NCI-H1048 (cell line): ENCODE results near the gene DIRAS1.
"Not testable (repeated sequence)": the region's sequence is repeated elsewhere in the genome, so short reads cannot be mapped to it uniquely, and the experiment has no call there.

Source experiments
- DNase-seq: peaks from one replicate; lab custom pipeline; 2025; lab: John Stamatoyannopoulos, UW

Gene DIRAS1

GRCh38 chr19:2726904-2727639 is 5.9 kb upstream of the DIRAS1 start:
- no peak for DNase-seq

DNA sequence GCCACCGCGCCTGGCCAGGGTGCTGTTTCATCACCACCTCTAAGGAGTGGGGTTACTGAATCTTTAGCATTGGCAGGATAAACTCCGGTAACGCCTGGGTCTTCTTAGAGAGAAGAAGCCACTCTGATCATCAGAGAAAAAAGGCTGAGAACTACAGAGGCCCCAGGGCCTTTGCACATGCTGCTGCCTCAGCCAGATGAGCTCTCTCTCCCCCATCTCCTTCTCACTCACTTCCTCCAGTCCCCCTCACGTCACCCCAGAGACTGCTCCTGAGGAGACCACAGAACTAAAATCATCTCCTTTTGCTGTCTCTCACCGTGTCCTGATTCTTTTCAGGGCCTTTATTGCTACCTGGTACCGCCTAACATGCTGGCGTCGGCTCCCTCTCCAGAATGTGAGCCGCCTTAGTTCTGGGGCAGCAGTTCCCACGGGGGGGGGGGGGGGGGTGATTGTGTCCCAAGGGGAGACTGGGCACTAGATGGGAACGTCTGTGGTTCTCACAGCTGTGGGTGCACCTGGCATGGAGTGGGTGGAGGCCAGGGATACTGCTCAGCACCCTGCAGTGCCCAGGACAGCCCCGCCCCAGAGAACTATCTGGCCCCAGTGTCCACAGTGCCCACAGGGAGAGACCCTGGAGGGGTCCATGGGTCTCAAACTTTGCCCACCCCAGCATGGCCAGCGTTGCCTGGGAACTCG is 5.1 kb upstream of the DIRAS1 start:
- no peak for DNase-seq

DNA sequence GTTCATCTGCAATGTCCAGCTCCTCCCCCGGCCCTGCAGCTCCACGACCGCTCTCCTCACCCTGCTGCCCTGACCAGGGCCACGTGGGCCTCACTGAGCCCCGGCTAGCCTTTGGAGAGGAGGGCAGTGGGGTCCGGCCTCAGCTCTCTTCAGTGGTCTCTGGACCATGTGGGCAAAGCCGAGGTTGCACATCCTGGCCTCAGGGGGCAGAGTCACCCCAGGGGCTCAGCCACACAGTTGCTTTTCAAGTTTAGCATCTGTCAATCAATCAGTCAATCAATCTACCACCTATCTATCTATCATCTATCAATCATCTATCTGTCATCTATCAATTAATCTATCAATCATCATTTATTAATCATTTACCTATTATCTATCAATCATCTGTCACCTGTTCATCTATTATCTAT is 3.0 kb upstream of the DIRAS1 start:
- no peak for DNase-seq

GRCh38 chr19:2723747-2724146 is 2.6 kb upstream of the DIRAS1 start:
- DNase-seq: no peak

GRCh38 chr19:2723345-2723715 is 2.2 kb upstream of the DIRAS1 start:
- DNase-seq: no peak

DNA sequence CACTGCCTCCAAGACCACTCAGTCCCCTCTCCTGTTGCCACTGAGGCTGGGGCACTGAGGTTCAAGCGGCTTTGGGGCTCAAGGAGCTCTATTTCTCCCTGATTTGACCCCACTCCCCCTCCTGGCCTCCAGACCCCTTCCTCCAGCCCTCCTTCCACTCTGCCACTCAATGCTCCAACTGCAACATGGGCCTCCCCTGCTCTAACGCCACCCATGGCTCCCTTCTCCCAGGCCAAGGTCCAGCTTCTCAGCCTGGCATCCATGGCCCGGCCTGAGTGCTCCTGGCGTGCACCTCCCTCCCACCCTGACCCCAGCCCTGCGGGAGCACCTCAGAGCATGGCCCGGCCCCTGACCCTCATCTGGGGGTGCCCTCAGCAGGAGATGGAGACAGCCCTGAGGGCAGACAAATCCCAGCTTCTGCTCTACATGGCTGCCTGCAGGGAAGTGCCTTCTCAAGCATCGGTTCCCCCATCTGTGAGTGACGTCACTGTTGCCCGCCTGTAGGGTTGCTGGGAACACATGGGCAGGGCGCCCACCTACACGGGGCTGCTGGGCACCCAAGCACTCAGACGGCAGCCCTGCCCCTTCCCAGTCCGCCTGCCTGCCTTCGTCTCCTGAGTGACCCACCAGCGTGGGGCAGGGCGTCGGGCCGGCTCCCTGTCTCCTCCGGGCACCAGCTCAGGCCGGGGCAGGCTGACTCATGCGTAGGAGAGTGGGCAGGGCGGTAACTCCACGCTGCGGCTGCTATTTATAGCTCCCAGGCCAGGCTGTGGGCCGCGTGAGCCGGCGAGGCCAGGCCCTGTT is 1.6 kb upstream of the DIRAS1 start:
- DNase-seq: no peak

DNA sequence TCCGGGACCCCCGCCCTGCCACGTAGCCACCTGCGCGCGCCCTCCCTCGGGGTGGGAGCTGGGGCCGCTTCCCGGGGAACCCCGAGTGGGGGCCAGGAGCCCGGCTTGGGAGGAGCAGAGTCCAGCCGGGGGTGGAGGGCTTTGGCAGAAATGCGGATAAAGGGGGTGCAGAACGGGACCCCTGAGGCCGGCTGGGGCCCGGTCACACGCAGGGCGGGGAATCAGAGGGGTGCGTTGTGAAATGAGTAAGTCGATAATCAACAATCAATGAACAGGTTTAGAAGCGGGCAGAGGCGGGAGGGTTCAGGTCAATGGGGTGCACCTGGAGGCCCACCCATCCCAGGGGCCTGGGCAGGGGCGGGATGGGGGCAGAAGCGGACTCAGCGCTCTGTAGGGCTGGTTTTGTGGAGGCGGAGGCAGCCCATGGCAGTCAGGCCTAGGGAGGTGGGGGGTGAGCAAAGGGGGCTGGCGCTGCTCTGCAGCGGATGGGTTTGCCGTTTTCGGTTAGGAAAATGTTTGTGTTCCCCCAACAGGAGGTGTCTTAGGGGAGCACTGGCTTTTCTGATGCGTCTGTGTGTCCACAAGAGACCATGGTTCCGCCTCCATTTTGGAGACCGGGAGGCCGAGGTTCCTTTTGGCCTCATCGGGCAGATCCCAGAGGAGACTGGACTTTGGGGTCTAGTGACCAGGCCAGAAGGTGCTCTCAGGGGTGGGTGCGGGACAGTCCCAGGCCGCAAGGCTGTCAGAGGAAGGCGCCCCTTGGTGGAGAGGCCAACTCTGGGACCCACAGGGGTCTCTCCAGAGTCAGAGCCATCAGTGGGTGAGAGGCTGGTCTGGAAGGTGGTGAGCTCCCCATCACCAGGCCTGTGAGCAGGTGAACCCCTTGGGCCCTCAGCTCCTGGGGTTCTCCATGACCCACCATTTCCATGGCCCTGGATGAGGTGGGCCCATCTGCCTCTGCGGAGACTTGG is 683 bp upstream of the DIRAS1 start:
- no peak for DNase-seq

DNA sequence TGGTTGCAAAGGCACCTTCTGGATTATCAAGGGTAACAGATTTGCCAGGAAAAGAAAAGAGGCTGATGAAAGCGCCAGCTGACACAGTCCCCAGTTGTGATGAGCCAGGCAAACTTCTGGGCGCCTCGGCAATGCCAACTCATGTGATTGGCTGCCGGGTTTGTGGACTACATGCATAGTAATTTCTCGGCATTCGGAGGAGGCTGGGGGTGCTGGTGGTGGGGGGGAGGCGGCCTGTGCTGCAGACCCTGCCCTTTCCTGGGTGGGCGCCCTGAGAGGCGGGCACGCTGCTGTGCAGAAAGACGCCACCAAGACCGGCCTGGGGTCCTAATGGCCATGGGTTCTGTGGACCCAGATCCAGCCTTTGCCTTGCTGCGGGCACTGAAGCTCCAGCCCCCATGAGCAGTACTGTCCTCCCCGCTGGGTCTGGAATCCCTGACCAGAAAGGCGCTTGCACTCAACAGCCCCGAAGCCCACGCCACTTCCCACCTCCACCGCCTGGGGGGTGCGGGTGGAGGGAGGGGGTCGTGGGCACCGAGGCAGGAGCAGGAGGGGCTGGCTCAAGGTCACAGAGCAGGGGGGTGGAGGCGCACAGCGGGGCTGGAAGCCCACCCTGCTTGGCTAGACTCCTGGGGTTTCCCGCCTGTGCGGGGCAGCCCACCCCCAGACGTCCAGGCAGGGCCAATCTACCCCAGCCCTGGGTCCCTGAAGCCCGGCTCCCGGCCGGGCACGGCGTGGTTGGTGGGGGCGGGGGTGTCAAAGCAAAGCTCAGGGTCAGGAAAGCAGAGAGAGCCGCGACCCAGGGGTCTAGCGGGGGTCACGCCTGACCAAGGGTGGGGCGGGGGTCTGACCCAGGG is 1.0 kb downstream of the DIRAS1 start:
- DNase-seq: no peak

GRCh38 chr19:2719232-2719735 is 1.9 kb downstream of the DIRAS1 start:
- no peak for DNase-seq

DNA sequence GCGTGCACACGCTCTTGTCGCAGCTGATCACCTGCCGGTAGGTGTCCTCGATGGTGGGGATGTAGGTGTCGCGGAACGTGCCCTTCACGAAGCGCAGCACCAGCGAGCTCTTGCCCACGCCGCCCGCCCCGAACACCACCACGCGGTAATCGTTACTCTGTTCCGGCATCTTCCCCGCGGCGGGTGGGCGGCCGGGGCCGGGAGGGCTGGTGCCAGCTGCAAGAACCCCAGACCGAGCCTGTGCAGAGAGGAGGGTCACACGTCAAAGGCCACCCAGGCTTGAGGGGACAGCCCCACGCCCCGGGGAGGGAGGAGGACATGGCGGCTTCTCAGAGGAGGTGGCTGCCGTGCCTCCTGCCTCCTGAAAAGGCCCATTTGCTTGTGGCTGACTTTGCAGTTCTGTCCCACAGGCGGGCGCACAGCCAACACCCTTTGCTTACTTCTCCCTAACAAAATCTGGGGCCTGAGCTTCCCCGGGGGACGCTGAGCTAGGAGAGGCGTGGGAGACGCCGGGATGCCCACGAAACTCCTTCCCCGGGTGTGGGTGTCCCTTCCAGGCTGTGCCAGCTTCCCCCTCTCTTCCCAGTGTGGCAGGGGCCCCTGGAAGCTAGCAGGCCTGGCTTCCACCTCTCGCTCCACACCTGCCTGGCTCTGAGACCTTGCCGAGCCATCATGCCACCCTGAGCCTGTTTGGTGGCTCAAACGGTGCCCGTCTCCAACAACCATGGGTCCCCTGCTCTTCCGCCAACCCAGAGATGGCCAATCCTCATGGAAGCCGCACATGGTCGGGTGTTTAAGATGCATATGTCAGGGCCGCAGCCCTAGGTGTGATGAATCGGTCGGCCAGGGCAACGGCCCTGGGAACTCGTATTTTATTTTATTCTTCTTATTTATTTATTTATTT is 3.3 kb downstream of the DIRAS1 start:
- no peak for DNase-seq

DNA sequence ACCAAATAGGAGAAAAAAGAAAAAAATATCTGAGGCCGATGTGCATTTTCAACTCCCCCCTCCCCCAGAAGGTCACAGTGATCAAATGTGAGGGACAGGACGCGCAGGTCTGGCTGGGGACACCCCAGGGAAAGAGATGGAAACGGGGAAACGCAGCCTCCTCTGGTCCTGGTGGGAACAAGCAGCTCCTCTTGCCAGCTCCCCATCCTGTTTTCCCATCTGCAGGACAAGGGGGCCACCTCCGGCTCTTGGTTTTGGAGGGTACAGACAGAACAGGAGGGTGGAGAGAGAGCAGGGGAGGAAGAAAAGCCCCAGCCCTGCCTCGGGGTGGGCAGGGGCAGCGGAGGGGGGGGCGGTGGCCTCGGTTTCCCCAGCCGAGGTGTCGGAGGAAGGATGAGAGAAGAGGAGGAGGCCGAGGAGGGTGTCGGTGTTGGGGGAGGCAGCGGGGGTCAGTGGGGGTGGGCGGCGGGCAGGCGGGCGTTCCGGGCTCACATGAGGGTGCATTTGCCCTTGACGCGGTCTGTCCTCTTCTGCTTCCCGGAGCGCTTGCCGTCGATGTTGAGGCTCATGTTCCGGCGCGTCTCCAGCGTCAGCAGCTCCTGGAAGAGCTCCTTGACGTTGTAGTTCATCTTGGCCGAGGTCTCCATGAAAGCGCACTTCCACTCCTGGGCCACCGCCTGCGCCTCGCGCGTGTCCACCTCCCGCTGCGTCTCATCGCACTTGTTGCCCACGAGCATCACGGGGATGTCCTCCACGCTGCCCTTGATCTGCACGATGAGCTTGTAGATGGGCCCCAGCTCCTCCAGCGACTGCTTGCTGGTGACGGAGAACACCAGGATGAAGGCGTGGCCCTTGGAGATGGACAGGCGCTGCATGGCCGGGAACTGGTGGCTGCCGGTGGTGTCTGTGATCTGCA is 4.2 kb downstream of the DIRAS1 start:
- DNase-seq: no peak

DNA sequence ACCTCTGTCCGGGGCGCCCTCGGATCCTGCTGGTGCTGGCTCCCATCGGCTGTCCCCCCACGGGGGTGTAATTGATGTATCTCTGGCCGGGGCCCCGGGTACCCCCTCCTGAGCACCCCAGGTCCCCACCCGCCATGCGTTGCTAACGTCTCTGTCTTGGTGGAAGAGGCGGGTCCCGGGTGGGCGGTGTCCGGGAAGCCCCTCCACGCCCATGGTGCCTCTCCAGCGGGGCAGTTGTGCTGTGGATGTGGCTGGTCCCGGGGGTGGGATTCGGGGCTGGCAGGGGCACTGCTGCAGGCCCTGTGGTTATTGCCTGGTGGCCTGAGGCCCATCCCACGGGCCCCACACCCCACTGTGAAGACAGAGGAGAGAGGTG is 4.9 kb downstream of the DIRAS1 start:
- no peak for DNase-seq

GRCh38 chr19:2715470-2716274 is 5.5 kb downstream of the DIRAS1 start:
- DNase-seq: no peak

DNA sequence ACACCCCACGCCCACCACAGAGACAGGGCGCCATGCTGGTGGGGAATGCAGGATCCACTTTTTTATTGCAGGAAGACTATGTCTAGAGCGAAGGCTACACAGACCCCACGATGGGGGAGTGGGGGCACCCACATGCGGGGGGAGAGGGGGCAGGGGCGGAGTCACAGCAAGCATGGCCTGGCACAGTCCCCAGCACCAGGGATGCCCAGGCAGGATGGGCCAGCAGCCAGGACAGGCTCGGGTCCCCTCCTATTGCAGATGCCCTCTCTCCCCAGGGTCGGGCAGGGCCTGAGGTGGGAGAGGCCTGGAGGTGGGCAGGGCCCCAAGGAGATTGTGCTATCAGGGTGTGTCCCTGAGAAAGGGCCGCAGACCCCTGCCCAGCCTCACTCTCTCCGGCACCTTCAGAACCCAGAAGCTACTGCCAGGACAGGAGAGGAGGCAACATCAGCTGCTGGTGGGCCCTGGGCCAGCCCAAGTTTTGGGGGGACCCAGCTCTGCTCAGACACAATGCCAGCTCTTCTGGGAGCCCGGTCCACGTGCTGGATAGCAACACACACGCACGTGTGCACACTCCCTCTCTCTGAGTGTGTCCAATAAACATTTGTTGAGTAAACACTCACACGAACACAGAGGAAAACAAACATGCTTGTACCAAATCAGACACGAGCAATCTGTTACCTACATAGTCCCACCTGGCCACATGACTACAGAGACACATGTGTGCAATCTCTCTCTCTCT is 6.5 kb downstream of the DIRAS1 start:
- no peak for DNase-seq

GRCh38 chr19:2714102-2714501 is 7.1 kb downstream of the DIRAS1 start:
- DNase-seq: not testable (repeated sequence)

- DNase-seq: not testable (repeated sequence)
These were observed 8.0 kb downstream of the DIRAS1 start for GRCh38 chr19:2713170-2713569.

GRCh38 chr19:2711875-2712205 is 9.3 kb downstream of the DIRAS1 start:
- DNase-seq: no peak
